Measurements from ENCODE around the gene GSS.

DNA sequence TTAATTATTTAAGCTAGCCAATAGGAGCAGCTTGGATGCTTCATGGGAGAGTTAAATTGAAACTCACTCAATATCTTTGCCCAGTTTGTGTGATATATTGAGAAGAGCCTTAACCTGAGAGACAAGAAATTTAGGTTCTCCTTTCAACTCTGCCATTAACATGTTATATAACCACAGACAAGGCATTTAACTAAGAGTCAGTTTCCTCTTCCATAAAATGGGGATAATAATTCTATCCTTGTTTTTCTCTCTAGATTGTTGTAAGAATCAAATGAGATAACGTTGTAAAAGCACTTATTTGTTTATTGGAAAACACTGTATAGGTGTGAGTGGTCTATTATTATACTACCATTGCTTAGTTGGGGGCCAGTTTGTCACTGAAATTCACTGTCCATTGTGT, 71.3 kb downstream of the GSS start:
- TF ChIP-seq, protein P1, sequence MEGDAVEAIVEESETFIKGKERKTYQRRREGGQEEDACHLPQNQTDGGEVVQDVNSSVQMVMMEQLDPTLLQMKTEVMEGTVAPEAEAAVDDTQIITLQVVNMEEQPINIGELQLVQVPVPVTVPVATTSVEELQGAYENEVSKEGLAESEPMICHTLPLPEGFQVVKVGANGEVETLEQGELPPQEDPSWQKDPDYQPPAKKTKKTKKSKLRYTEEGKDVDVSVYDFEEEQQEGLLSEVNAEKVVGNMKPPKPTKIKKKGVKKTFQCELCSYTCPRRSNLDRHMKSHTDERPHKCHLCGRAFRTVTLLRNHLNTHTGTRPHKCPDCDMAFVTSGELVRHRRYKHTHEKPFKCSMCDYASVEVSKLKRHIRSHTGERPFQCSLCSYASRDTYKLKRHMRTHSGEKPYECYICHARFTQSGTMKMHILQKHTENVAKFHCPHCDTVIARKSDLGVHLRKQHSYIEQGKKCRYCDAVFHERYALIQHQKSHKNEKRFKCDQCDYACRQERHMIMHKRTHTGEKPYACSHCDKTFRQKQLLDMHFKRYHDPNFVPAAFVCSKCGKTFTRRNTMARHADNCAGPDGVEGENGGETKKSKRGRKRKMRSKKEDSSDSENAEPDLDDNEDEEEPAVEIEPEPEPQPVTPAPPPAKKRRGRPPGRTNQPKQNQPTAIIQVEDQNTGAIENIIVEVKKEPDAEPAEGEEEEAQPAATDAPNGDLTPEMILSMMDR (IDR thresholded peaks at IDR 0.05), result no peak
- TF ChIP-seq POLR2A (IDR thresholded peaks at IDR 0.05), result no peak

Measured in heart left ventricle (tissue), 13 donors.